Glomerular endothelial cell (primary cell): ENCODE measurements around the gene FBP1. TPM values are rescaled to one million over a fixed set of nuclear protein-coding genes. Genes with fewer than 3 reads are reported as not detected.
"Not testable (repeated sequence)": the region's sequence is repeated elsewhere in the genome, so short reads cannot be mapped to it uniquely, and the experiment has no call there.

Source experiments
- DNase-seq: peaks from one replicate; pipeline ENCODE4 v3.0.0-alpha.2; 2011; ENCODE audit warnings: low read depth, low spot score; ENCODE audit errors: extremely low read depth
- total RNA-seq: library from RNA; depleted of rRNA; stranded (reverse); fragments of >200 nt; gene quantifications from 2 replicates; pipeline ENCODE4 v1.2.3, GENCODE V29; 2015

The FBP1 gene
- total RNA-seq, 1 donor from 2014 or later = 1.7 TPM

- no peak for DNase-seq
These were observed 16.1 kb downstream of the FBP1 start for GRCh38 chr9:94623253-94623652.

- no peak for DNase-seq
These were observed 17.1 kb downstream of the FBP1 start for GRCh38 chr9:94622087-94622800.

- no peak for DNase-seq
These were observed 20.3 kb downstream of the FBP1 start for GRCh38 chr9:94619026-94619425.

GRCh38 chr9:94613003-94613402 is 26.3 kb downstream of the FBP1 start:
- no peak for DNase-seq

GRCh38 chr9:94612071-94612470 is 27.2 kb downstream of the FBP1 start:
- no peak for DNase-seq

GRCh38 chr9:94611638-94612068 is 27.7 kb downstream of the FBP1 start:
- no peak for DNase-seq

GRCh38 chr9:94610181-94610606 is 29.1 kb downstream of the FBP1 start:
- no peak for DNase-seq

GRCh38 chr9:94607423-94607691 is 32.0 kb downstream of the FBP1 start:
- no peak for DNase-seq

GRCh38 chr9:94606646-94607422 is 32.5 kb downstream of the FBP1 start:
- DNase-seq = no peak

- DNase-seq = no peak
These were observed 35.8 kb downstream of the FBP1 start for GRCh38 chr9:94603259-94604160.

- DNase-seq = no peak
These were observed 36.7 kb downstream of the FBP1 start for GRCh38 chr9:94602666-94603065.

- no peak for DNase-seq
These were observed 38.6 kb downstream of the FBP1 start for GRCh38 chr9:94600715-94601114.

GRCh38 chr9:94600258-94600657 is 39.1 kb downstream of the FBP1 start:
- DNase-seq = no peak

GRCh38 chr9:94599102-94599501 is 40.2 kb downstream of the FBP1 start:
- no peak for DNase-seq

GRCh38 chr9:94593459-94594345 is 45.6 kb downstream of the FBP1 start, which contains the start of gene FBP2:
Gene FBP2 (minus strand): TSS chr9:94593824. CDS start chr9:94593726, 98 bp downstream.
- no peak for DNase-seq

- not testable (repeated sequence) for DNase-seq
These were observed 46.6 kb downstream of the FBP1 start for GRCh38 chr9:94592683-94593082.

- DNase-seq = no peak
These were observed 47.4 kb downstream of the FBP1 start for GRCh38 chr9:94591876-94592275.

GRCh38 chr9:94591046-94591545 is 48.2 kb downstream of the FBP1 start:
- not testable (repeated sequence) for DNase-seq

GRCh38 chr9:94588681-94589080 is 50.6 kb downstream of the FBP1 start:
- DNase-seq = no peak

- no peak for DNase-seq
These were observed 52.5 kb downstream of the FBP1 start for GRCh38 chr9:94586814-94587213.
